Measurements from ENCODE around the gene GALNT1.

- TF ChIP-seq CTCF (IDR thresholded peaks at IDR 0.05): no peak
- TF ChIP-seq EP300 (IDR thresholded peaks at IDR 0.05): no peak
- TF ChIP-seq POLR2A (IDR thresholded peaks at IDR 0.05): no peak
- no peak for TF ChIP-seq POLR2AphosphoS5 (IDR thresholded peaks at IDR 0.05)
Measured at GRCh38 chr18:35749701-35750100, 168.2 kb downstream of the GALNT1 start.

Data from upper lobe of left lung (tissue), 4 donors.